Measurements from ENCODE around the gene SMARCE1. TPM values are rescaled to one million over a fixed set of nuclear protein-coding genes. Genes with fewer than 3 reads are reported as not detected.

The SMARCE1 gene
- polyA plus RNA-seq, 1 donor (not counting 4 experiments of a cell fraction or from before 2014, with no cell fraction given) = 60.6 TPM

DNA sequence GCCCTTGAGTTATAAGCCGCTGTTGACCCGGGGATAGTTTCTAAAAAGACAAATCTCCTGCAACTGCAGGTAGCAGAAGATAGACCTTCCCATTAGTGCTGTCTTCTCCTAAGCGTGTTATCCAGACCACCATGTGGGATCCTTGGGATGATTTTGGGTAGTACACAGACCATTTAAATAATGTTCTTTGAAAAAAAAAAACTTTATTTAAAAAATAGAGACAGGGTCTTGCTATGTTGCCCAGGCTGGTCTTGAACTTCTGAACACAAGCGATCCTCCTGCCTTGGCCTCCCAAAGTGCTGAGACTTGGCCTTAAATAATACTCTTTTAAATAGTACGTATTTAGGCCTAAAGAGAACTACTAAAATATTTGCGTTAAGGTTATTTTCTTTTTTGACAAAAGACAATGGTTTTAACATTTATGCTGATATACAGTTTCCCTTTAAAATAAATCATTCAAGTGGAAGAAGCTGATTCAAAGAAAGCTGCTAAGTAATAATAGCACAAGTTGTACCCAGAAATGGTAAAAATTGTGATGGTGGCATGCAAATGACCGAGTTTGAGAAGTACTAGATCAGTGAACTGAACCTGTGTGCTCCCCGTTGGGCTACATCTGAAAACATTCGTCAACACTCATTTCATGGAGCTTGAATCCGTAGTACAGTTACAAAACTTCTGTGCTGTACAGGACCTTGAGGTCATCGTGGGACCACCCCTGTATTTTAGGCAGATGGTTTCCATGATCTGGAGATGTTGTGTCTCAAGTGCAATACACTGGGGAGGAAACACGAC is 24.0 kb downstream of the SMARCE1 start:
- DNase-seq (ENCODE audit: low read depth, low spot score) (no peak), FAIRE-seq (no peak)
- no peak for TF ChIP-seq EZH2 (IDR thresholded peaks at IDR 0.05; ENCODE audit: low read length)
- TF ChIP-seq, protein P1, sequence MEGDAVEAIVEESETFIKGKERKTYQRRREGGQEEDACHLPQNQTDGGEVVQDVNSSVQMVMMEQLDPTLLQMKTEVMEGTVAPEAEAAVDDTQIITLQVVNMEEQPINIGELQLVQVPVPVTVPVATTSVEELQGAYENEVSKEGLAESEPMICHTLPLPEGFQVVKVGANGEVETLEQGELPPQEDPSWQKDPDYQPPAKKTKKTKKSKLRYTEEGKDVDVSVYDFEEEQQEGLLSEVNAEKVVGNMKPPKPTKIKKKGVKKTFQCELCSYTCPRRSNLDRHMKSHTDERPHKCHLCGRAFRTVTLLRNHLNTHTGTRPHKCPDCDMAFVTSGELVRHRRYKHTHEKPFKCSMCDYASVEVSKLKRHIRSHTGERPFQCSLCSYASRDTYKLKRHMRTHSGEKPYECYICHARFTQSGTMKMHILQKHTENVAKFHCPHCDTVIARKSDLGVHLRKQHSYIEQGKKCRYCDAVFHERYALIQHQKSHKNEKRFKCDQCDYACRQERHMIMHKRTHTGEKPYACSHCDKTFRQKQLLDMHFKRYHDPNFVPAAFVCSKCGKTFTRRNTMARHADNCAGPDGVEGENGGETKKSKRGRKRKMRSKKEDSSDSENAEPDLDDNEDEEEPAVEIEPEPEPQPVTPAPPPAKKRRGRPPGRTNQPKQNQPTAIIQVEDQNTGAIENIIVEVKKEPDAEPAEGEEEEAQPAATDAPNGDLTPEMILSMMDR (optimal IDR thresholded peaks at IDR 0.05 in 1 of 3, IDR thresholded peaks at IDR 0.05 in 1 of 3, conservative IDR thresholded peaks at IDR 0.05 in 1 of 3; ENCODE audit: extremely low read depth in 1 of 3, insufficient read depth in 2 of 3, low read length in 3 of 3) = no peak
- no peak overlapping the region for H2AFZ ChIP-seq (ENCODE audit: control insufficient read depth, low read length)
- no peaks in the 10 kb centered on the region for H3K4me1 ChIP-seq (ENCODE audit: control insufficient read depth, extremely low read depth, insufficient read depth, low read length)
- no peak overlapping the region for H3K27ac ChIP-seq (ENCODE audit: control insufficient read depth, insufficient read depth, low read length)
- dilution Hi-C loops (cut with MboI; ENCODE audit: extremely low pct_ligation_motif_present, low sequenced_read_pairs) = no loop called here
- H3K27me3 ChIP-seq (ENCODE audit: control insufficient read depth, extremely low read depth, insufficient read depth, low read length) = peaks cover 10% of the 10 kb centered on the region
- no peak overlapping the region for H3K4me2 ChIP-seq (ENCODE audit: control insufficient read depth, extremely low read depth, insufficient read depth, low read depth, low read length)
- no peak overlapping the region for H3K9ac ChIP-seq (ENCODE audit: control insufficient read depth, extremely low read depth, insufficient read depth, low read length)
- no peaks in the 10 kb centered on the region for H4K20me1 ChIP-seq (ENCODE audit: control insufficient read depth, extremely low read depth, insufficient read depth, low read length)
- no peak overlapping the region for H3K4me3 ChIP-seq (ENCODE audit: control insufficient read depth in 2 of 3, extremely low read depth in 1 of 3, insufficient read depth in 2 of 3, low read depth in 1 of 3, low read length in 3 of 3)
- H3K9me3 ChIP-seq (ENCODE audit: control insufficient read depth, low read depth, low read length) = no peaks in the 10 kb centered on the region
- H3K79me2 ChIP-seq (ENCODE audit: control insufficient read depth, insufficient read depth, low read length) = no peaks in the 10 kb centered on the region
- H3K36me3 ChIP-seq (ENCODE audit: control insufficient read depth in 2 of 2, extremely low read depth in 1 of 2, insufficient read depth in 2 of 2, low read length in 2 of 2) = peaks cover 3 to 5% of the 10 kb centered on the region in 2 experiments
- no peaks in the 10 kb centered on the region for H3K9me1 ChIP-seq (ENCODE audit: control insufficient read depth, extremely low read depth, insufficient read depth, low read length)

DNA sequence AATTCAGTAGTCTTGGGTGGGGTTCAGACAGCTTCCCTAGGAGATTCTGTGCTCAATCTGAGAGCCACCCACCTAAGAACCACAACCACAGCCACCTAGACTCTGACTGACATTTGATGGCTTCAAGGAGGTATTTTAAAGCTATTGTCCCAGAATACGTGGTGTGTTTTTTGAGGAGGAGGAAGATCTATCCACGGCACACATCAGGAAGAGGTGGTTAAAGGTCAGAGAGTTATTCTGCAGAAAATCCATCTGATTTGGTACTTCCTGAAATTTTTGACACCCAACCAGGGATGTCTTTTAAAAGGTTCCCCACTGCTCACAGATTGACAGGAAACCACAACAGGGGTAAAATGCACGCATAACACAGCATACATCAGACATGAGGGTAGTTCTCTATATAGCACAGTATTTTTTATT is 25.1 kb downstream of the SMARCE1 start:
- no peaks in the 10 kb centered on the region for H3K9me3 ChIP-seq (ENCODE audit: control insufficient read depth, low read depth, low read length)
- no peaks in the 10 kb centered on the region for H3K36me3 ChIP-seq (ENCODE audit: control insufficient read depth in 2 of 2, extremely low read depth in 1 of 2, insufficient read depth in 2 of 2, low read length in 2 of 2)
- TF ChIP-seq EZH2 (IDR thresholded peaks at IDR 0.05; ENCODE audit: low read length) = no peak
- TF ChIP-seq, protein P1 (optimal IDR thresholded peaks at IDR 0.05 in 1 of 3, IDR thresholded peaks at IDR 0.05 in 1 of 3, conservative IDR thresholded peaks at IDR 0.05 in 1 of 3; ENCODE audit: extremely low read depth in 1 of 3, insufficient read depth in 2 of 3, low read length in 3 of 3) = no peak
- H3K4me1 ChIP-seq (ENCODE audit: control insufficient read depth, extremely low read depth, insufficient read depth, low read length) = no peaks in the 10 kb centered on the region
- H2AFZ ChIP-seq (ENCODE audit: control insufficient read depth, low read length) = no peak overlapping the region
- dilution Hi-C loops (cut with MboI; ENCODE audit: extremely low pct_ligation_motif_present, low sequenced_read_pairs) = no loop called here
- no peaks in the 10 kb centered on the region for H3K9me1 ChIP-seq (ENCODE audit: control insufficient read depth, extremely low read depth, insufficient read depth, low read length)
- no peak overlapping the region for H3K27ac ChIP-seq (ENCODE audit: control insufficient read depth, insufficient read depth, low read length)
- no peaks in the 10 kb centered on the region for H4K20me1 ChIP-seq (ENCODE audit: control insufficient read depth, extremely low read depth, insufficient read depth, low read length)
- H3K4me2 ChIP-seq (ENCODE audit: control insufficient read depth, extremely low read depth, insufficient read depth, low read depth, low read length) = no peak overlapping the region
- H3K4me3 ChIP-seq (ENCODE audit: control insufficient read depth in 2 of 3, extremely low read depth in 1 of 3, insufficient read depth in 2 of 3, low read depth in 1 of 3, low read length in 3 of 3) = no peak overlapping the region
- no peak for FAIRE-seq
- H3K79me2 ChIP-seq (ENCODE audit: control insufficient read depth, insufficient read depth, low read length) = no peaks in the 10 kb centered on the region
- no peak for DNase-seq (ENCODE audit: low read depth, low spot score)
- peaks cover 14% of the 10 kb centered on the region for H3K27me3 ChIP-seq (ENCODE audit: control insufficient read depth, extremely low read depth, insufficient read depth, low read length)
- no peak overlapping the region for H3K9ac ChIP-seq (ENCODE audit: control insufficient read depth, extremely low read depth, insufficient read depth, low read length)
